ENCODE data around the gene ELMO1.

The ELMO1 gene

DNA sequence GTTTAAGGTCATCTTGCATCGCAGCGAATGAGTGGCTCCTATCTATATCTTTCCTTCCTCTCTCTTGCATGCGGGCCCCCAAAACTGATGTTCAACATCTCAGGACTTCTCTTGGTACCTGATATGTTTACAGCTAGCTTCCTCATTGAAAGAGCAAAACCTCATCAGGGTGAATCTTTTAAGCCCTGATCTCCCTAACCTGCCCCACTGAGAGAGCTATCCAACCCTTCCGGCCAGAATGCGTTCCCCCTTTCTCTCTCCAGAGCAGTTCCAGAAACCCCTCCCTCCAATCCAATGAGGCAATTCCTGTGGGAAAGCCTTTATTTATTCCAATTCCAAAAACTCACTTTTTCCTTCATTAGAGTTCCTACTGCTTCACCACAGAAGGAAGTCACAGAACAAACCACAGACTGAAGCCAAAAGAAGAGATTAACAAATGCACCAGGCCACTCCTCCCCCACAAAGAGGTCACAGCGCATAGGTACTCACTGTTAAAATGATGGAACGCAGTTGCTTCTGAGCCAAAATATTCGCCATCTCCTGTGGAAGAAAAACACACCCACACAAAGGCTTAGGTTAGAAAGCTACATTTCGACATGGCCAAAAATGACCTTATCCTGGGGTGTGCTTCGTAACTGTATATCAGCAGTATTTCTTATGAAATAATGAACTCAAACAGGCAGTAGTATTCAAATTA is 232.4 kb downstream of the ELMO1 start:
- peaks cover 15% of the 10 kb centered on the region; the same call in 1 of the 2 replicates for H3K4me1 ChIP-seq (ENCODE audit: insufficient read depth, low read length)
- H3K27me3 ChIP-seq (ENCODE audit: insufficient read depth, low read length): no peaks in the 10 kb centered on the region
- no peak overlapping the region for H3K27ac ChIP-seq (ENCODE audit: low read length)
- no peaks in the 10 kb centered on the region for H3K36me3 ChIP-seq (ENCODE audit: insufficient read depth, low read depth, low read length)
- no peaks in the 10 kb centered on the region for H3K9me3 ChIP-seq (ENCODE audit: insufficient read depth, low read depth, low read length)
- no peak overlapping the region for H3K9ac ChIP-seq (ENCODE audit: low read depth, low read length)
- H3K4me3 ChIP-seq (ENCODE audit: low read length): no peak overlapping the region

DNA sequence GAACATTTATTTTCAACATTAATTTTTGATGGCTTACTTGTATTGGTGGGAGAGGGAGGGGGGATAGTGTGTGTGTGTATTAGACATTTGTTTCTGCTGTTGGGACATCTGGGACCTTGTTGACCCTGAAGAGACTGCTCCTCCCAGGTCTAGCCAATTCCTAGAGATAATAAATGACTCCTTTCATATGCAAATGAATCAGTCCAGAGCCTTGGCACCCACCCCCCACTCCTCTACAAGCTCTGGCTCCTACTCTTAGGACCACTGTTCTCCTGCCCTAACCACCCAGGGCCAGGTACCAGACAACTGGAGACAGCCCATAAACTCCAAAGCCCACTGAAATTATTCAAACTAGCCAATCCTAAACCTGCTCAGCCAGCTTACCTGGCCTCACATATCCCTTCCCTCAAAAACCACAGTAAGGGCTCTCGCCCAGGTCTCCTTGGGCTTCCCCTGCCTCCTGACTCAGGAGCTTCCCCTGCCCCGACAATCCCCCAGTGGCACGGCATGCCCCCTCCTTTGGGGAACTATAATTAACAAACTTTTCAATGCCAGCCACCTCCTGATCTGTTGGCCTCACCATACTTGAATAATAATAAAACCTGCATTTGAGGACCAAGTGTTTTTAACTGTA is 233.3 kb downstream of the ELMO1 start:
- Histone ChIP-seq H3K4me3 (ENCODE audit: low read length) (no peak overlapping the region), H3K27me3 (ENCODE audit: insufficient read depth, low read length) (no peaks in the 10 kb centered on the region), H3K27ac (ENCODE audit: low read length) (no peak overlapping the region), H3K9me3 (ENCODE audit: insufficient read depth, low read depth, low read length) (no peaks in the 10 kb centered on the region), H3K36me3 (ENCODE audit: insufficient read depth, low read depth, low read length) (no peaks in the 10 kb centered on the region), H3K9ac (ENCODE audit: low read depth, low read length) (no peak overlapping the region), H3K4me1 (ENCODE audit: insufficient read depth, low read length) (peaks cover 15% of the 10 kb centered on the region; the same call in 1 of the 2 replicates)

GRCh38 chr7:37212556-37212955 is 236.1 kb downstream of the ELMO1 start:
- Histone ChIP-seq H3K4me3 (ENCODE audit: low read length) (no peak overlapping the region), H3K36me3 (ENCODE audit: insufficient read depth, low read depth, low read length) (no peaks in the 10 kb centered on the region), H3K4me1 (ENCODE audit: insufficient read depth, low read length) (peaks cover 15% of the 10 kb centered on the region; the same call in 1 of the 2 replicates), H3K27me3 (ENCODE audit: insufficient read depth, low read length) (no peaks in the 10 kb centered on the region), H3K27ac (ENCODE audit: low read length) (no peak overlapping the region), H3K9me3 (ENCODE audit: insufficient read depth, low read depth, low read length) (no peaks in the 10 kb centered on the region), H3K9ac (ENCODE audit: low read depth, low read length) (no peak overlapping the region)

GRCh38 chr7:37212051-37212450 is 236.6 kb downstream of the ELMO1 start:
- Histone ChIP-seq H3K9ac (ENCODE audit: low read depth, low read length) (no peak overlapping the region), H3K4me3 (ENCODE audit: low read length) (no peak overlapping the region), H3K9me3 (ENCODE audit: insufficient read depth, low read depth, low read length) (no peaks in the 10 kb centered on the region), H3K36me3 (ENCODE audit: insufficient read depth, low read depth, low read length) (no peaks in the 10 kb centered on the region), H3K27ac (ENCODE audit: low read length) (no peak overlapping the region), H3K4me1 (ENCODE audit: insufficient read depth, low read length) (peaks cover 15% of the 10 kb centered on the region; the same call in 1 of the 2 replicates), H3K27me3 (ENCODE audit: insufficient read depth, low read length) (no peaks in the 10 kb centered on the region)

GRCh38 chr7:37211097-37211880 is 237.4 kb downstream of the ELMO1 start:
- Histone ChIP-seq H3K27me3 (ENCODE audit: insufficient read depth, low read length) (no peaks in the 10 kb centered on the region), H3K27ac (ENCODE audit: low read length) (no peak overlapping the region), H3K9ac (ENCODE audit: low read depth, low read length) (no peak overlapping the region), H3K9me3 (ENCODE audit: insufficient read depth, low read depth, low read length) (no peaks in the 10 kb centered on the region), H3K36me3 (ENCODE audit: insufficient read depth, low read depth, low read length) (no peaks in the 10 kb centered on the region), H3K4me3 (ENCODE audit: low read length) (no peak overlapping the region), H3K4me1 (ENCODE audit: insufficient read depth, low read length) (peaks cover 11% of the 10 kb centered on the region; the same call in 1 of the 2 replicates)

- Histone ChIP-seq H3K27ac (ENCODE audit: low read length) (no peak overlapping the region), H3K36me3 (ENCODE audit: insufficient read depth, low read depth, low read length) (no peaks in the 10 kb centered on the region)
Observed at GRCh38 chr7:37209195-37209594, 239.5 kb downstream of the ELMO1 start.

GRCh38 chr7:37208528-37208927 is 240.1 kb downstream of the ELMO1 start:
- Histone ChIP-seq H3K9ac (ENCODE audit: low read depth, low read length) (no peak overlapping the region), H3K27ac (ENCODE audit: low read length) (no peak overlapping the region), H3K36me3 (ENCODE audit: insufficient read depth, low read depth, low read length) (no peaks in the 10 kb centered on the region), H3K27me3 (ENCODE audit: insufficient read depth, low read length) (no peaks in the 10 kb centered on the region), H3K4me3 (ENCODE audit: low read length) (no peak overlapping the region), H3K4me1 (ENCODE audit: insufficient read depth, low read length) (no peaks in the 10 kb centered on the region), H3K9me3 (ENCODE audit: insufficient read depth, low read depth, low read length) (no peaks in the 10 kb centered on the region)

More at GRCh38 chr7:37209195-37209594, 239.5 kb downstream of the ELMO1 start:
- no peak overlapping the region for H3K9ac ChIP-seq (ENCODE audit: low read depth, low read length)
- no peak overlapping the region for H3K4me3 ChIP-seq (ENCODE audit: low read length)
- no peaks in the 10 kb centered on the region for H3K4me1 ChIP-seq (ENCODE audit: insufficient read depth, low read length)
- no peaks in the 10 kb centered on the region for H3K9me3 ChIP-seq (ENCODE audit: insufficient read depth, low read depth, low read length)
- no peaks in the 10 kb centered on the region for H3K27me3 ChIP-seq (ENCODE audit: insufficient read depth, low read length)

GRCh38 chr7:37206192-37206591 is 242.5 kb downstream of the ELMO1 start:
- Histone ChIP-seq H3K36me3 (ENCODE audit: insufficient read depth, low read depth, low read length) (no peaks in the 10 kb centered on the region), H3K9ac (ENCODE audit: low read depth, low read length) (no peak overlapping the region), H3K4me3 (ENCODE audit: low read length) (no peak overlapping the region), H3K9me3 (ENCODE audit: insufficient read depth, low read depth, low read length) (no peaks in the 10 kb centered on the region), H3K4me1 (ENCODE audit: insufficient read depth, low read length) (no peaks in the 10 kb centered on the region), H3K27me3 (ENCODE audit: insufficient read depth, low read length) (no peaks in the 10 kb centered on the region), H3K27ac (ENCODE audit: low read length) (no peak overlapping the region)

DNA sequence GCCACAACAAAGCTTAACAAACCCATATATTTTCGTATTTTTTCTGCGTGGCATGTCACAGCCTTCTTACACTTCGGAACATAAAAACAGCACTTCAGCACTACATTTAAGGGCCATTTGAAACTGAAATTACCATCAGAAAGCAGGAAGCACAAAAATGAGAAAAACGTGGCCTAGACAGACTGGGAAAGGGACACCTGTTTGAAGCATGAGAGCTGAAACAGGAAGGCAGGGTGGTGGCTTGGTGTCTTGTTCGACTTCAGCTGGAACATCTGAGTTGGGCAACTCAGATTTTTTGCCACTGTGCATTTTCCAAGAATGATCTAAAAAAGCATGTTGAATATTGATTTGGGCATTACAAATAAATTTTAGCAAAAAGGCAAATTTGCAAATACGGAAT is 243.2 kb downstream of the ELMO1 start:
- Histone ChIP-seq H3K36me3 (ENCODE audit: insufficient read depth, low read depth, low read length) (no peaks in the 10 kb centered on the region), H3K9ac (ENCODE audit: low read depth, low read length) (no peak overlapping the region), H3K4me1 (ENCODE audit: insufficient read depth, low read length) (no peaks in the 10 kb centered on the region), H3K4me3 (ENCODE audit: low read length) (no peak overlapping the region), H3K27ac (ENCODE audit: low read length) (no peak overlapping the region), H3K9me3 (ENCODE audit: insufficient read depth, low read depth, low read length) (no peaks in the 10 kb centered on the region), H3K27me3 (ENCODE audit: insufficient read depth, low read length) (no peaks in the 10 kb centered on the region)

- no peaks in the 10 kb centered on the region for H3K4me1 ChIP-seq (ENCODE audit: insufficient read depth, low read length)
Observed at GRCh38 chr7:37201876-37202198, 246.8 kb downstream of the ELMO1 start.

GRCh38 chr7:37201003-37201875 is 247.4 kb downstream of the ELMO1 start:
- Histone ChIP-seq H3K4me3 (ENCODE audit: low read length) (no peak overlapping the region), H3K9me3 (ENCODE audit: insufficient read depth, low read depth, low read length) (no peaks in the 10 kb centered on the region)

More at GRCh38 chr7:37201876-37202198, 246.8 kb downstream of the ELMO1 start:
- H3K9me3 ChIP-seq (ENCODE audit: insufficient read depth, low read depth, low read length): no peaks in the 10 kb centered on the region
- H3K4me3 ChIP-seq (ENCODE audit: low read length): no peak overlapping the region
- H3K27me3 ChIP-seq (ENCODE audit: insufficient read depth, low read length): no peaks in the 10 kb centered on the region
- H3K36me3 ChIP-seq (ENCODE audit: insufficient read depth, low read depth, low read length): no peaks in the 10 kb centered on the region
- H3K27ac ChIP-seq (ENCODE audit: low read length): no peak overlapping the region
- no peak overlapping the region for H3K9ac ChIP-seq (ENCODE audit: low read depth, low read length)

More at GRCh38 chr7:37201003-37201875, 247.4 kb downstream of the ELMO1 start:
- no peaks in the 10 kb centered on the region for H3K36me3 ChIP-seq (ENCODE audit: insufficient read depth, low read depth, low read length)
- no peak overlapping the region for H3K9ac ChIP-seq (ENCODE audit: low read depth, low read length)
- H3K4me1 ChIP-seq (ENCODE audit: insufficient read depth, low read length): no peaks in the 10 kb centered on the region
- no peak overlapping the region for H3K27ac ChIP-seq (ENCODE audit: low read length)
- no peaks in the 10 kb centered on the region for H3K27me3 ChIP-seq (ENCODE audit: insufficient read depth, low read length)

Measured in iPS-20b (cell line).